C4-2B (cell line): ENCODE results near the gene FBXO40.
"Not testable (repeated sequence)": the region's sequence is repeated elsewhere in the genome, so short reads cannot be mapped to it uniquely, and the experiment has no call there.

ENCODE experiments used
- H3K27ac ChIP-seq: fragments of 450-650 bp; 2 replicates; pipeline ENCODE4 v1.5.1; 2017
- ZFX ChIP-seq: fragments of 450-650 bp; IDR thresholded peaks from 2 replicates; pipeline ENCODE4 v1.6.1; 2017
- TF ChIP-seq, protein P1 (sequence below): fragments of 450-650 bp; conservative IDR thresholded peaks from 2 replicates; pipeline ENCODE4 v1.5.1; 2017; ENCODE audit warnings: mild to moderate bottlenecking

Gene FBXO40

DNA sequence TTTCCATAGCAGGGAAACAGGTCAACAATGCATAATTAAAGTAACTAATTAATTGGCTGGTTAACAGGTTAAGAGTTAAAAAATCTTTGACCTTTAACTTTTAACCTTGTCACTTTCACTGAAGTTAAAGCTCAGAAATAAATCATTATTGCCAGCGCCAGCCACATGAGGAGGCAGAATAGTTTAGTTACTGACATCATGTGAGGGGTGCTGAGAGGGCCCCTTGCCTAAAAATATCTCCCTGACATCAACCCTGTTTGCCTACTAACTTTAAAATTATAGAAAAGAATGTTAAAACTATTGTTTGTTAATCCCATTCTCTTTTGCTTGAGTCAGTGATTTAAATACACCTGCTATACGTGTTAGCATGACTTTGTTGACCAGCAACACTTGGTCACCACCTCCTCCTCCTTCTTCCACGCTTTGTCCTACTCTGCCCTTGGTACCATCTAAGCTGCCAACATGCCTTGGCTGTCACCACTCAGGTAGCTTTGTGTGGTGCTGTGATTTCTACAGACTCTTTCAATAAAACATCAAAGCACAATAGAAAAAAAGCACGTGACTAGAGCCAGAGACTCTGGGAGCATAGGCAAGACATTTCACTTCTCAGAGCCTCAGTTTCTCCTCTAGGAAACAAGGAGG, 2.7 kb downstream of the FBXO40 start:
- TF ChIP-seq, protein P1, sequence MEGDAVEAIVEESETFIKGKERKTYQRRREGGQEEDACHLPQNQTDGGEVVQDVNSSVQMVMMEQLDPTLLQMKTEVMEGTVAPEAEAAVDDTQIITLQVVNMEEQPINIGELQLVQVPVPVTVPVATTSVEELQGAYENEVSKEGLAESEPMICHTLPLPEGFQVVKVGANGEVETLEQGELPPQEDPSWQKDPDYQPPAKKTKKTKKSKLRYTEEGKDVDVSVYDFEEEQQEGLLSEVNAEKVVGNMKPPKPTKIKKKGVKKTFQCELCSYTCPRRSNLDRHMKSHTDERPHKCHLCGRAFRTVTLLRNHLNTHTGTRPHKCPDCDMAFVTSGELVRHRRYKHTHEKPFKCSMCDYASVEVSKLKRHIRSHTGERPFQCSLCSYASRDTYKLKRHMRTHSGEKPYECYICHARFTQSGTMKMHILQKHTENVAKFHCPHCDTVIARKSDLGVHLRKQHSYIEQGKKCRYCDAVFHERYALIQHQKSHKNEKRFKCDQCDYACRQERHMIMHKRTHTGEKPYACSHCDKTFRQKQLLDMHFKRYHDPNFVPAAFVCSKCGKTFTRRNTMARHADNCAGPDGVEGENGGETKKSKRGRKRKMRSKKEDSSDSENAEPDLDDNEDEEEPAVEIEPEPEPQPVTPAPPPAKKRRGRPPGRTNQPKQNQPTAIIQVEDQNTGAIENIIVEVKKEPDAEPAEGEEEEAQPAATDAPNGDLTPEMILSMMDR = no peak
- no peak for TF ChIP-seq ZFX
- no peak overlapping the region for H3K27ac ChIP-seq

DNA sequence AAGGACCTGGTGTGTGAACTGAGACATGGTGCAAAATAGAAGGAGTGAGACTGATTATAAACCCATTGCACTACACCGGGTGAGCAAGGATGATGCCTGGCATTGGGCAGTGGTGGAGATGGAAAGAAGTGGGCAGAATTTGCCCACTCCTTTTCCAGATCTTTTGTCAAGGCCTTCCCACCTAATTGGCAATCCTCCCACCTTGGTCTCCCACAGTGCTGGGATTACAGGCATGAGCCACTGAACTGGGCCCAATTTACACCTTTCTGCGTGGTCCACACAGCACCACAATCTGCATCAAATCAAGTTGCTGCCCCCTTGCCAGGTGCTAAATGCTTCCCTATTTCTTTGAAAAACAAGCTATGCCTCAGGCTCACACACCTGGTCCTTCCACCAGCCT, 5.4 kb downstream of the FBXO40 start:
- H3K27ac ChIP-seq = no peak overlapping the region
- TF ChIP-seq, protein P1 = no peak
- no peak for TF ChIP-seq ZFX

DNA sequence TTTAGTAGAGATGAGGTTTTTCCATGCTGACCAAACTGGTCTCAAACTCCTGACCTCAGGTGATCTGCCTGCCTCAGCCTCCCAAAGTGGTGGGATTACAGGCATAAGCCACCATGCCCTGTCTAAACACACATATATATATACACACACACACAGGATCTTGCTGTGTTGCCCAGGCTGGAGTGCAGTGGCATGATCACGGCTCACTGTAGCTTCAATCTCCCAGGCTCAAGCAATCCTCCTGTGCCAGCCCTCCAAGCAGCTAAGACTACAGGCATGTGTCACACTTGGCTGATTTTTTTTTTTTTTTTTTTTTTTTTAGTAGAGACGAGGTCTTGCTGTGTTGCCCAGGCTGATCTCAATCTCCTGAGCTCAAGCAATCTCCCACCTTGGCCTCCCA, 6.7 kb downstream of the FBXO40 start:
- H3K27ac ChIP-seq = not testable (repeated sequence)

DNA sequence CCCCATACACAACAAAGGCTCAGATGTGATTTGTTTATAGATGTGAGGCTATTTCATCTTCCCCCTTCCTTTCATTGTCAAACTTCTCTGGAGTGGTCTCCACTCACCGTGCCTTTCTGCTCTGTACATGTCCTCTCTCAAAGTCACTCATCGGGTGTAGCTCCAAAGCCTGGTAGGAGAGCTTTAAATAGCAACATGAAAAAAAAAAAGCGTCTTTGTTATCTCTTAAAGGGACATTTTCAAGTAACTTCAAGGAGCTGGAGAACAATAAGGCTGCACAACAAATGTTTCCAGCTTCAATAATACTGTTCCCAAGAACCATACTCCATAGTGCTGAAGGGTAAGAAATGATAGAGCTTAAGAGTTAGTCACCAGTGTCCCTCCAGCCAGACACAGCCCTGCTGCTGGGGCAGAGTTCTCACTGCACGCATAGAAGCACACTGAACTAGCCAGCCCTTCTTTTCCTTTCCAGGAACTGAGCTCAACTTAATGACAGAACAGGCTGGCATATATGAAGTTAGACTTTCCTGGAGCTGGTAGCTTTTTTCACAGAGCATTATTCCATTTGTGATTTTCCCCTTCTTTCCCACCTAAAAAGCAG, 8.1 kb downstream of the FBXO40 start:
- TF ChIP-seq ZFX = no peak
- TF ChIP-seq, protein P1 = no peak
- H3K27ac ChIP-seq = no peak overlapping the region

DNA sequence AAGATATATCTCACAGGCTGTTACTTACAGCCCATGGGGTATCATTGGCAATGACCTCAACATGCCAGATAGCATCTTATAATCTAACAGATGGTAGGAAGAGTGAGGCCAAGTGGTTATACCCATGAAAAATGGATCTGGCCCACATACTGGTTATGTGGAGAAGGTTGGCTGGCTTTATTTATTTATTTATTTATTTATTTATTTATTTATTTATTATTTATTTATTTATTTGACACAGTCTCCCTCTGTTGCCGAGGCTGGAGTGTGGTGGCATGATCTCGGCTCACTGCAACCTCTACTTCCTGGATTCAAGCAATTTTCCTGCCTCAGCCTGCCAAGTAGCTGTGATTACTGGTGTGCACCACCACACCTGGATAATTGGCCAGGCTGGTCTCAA, 11.6 kb downstream of the FBXO40 start:
- H3K27ac ChIP-seq = no peak overlapping the region
- TF ChIP-seq ZFX = no peak
- TF ChIP-seq, protein P1 = no peak

DNA sequence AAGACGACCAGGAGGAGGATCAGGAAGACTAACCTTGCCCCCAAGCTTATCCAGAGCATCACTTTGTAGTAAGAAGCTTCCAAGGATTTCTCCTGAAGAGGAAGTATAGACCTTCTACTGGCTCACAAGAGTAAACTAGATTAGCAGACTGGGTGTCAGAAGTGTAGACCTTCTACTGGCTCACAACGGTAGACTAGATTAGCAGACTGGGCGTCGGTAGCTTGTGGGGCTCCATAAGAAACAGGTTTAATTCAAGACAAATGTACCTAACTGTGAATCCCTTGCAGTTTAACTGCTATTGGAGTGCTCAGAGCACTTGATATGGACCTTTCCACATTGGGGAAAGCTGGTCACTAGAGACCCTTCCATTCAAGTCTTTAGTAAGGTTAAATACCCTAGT, 12.9 kb downstream of the FBXO40 start:
- TF ChIP-seq, protein P1 = no peak
- no peak for TF ChIP-seq ZFX
- H3K27ac ChIP-seq = no peak overlapping the region

DNA sequence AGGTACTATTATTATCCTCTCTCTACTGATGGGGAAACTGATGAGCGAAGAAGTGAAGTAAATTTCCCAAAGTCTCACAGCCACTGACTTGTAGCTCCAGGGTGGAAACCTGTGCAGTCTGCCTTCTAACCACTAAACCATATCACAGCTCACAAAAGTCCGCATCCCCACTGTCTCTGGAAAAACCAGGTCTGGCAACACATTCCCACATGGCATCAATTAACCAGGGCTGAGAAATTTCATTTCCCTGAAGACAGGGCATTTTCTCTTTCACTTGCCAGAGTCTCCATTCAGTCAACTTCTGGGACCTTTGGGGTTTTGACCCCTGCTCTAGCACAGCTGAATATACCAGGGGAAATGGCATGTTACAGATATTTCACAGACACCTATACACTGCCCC, 26.5 kb downstream of the FBXO40 start:
- no peak overlapping the region for H3K27ac ChIP-seq
- TF ChIP-seq, protein P1 = no peak
- peak; percentile 25; the same call in 1 of the 2 replicates for TF ChIP-seq ZFX

DNA sequence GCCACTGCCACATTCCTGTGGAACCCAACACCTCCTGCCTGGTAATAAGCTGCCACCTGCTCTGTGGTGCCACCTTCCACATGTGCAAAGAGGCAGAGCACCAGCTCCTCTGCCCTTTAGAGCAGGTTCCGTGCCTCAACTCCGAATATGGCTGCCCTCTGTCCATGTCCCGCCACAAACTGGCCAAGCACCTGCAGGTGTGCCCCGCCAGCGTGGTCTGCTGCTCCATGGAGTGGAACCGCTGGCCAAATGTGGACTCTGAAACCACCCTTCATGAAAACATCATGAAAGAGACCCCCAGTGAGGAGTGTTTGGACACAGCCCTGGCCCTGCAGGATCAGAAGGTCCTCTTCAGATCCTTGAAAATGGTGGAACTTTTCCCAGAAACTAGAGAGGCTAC, 28.3 kb downstream of the FBXO40 start:
- TF ChIP-seq, protein P1 = no peak
- no peak for TF ChIP-seq ZFX

More for the DNA sequence above, 28.3 kb downstream of the FBXO40 start:
- no peak overlapping the region for H3K27ac ChIP-seq
